GM21423 (cell line): ENCODE results near the gene ZNF574.

ENCODE experiments used
- ATAC-seq: cut with Tn5 transposase; IDR thresholded peaks from one replicate; pipeline ENCODE4 v1.9.1; 2021; ENCODE audit warnings: mild to moderate bottlenecking, moderate library complexity; ENCODE audit not compliant: unreplicated experiment

The ZNF574 gene

DNA sequence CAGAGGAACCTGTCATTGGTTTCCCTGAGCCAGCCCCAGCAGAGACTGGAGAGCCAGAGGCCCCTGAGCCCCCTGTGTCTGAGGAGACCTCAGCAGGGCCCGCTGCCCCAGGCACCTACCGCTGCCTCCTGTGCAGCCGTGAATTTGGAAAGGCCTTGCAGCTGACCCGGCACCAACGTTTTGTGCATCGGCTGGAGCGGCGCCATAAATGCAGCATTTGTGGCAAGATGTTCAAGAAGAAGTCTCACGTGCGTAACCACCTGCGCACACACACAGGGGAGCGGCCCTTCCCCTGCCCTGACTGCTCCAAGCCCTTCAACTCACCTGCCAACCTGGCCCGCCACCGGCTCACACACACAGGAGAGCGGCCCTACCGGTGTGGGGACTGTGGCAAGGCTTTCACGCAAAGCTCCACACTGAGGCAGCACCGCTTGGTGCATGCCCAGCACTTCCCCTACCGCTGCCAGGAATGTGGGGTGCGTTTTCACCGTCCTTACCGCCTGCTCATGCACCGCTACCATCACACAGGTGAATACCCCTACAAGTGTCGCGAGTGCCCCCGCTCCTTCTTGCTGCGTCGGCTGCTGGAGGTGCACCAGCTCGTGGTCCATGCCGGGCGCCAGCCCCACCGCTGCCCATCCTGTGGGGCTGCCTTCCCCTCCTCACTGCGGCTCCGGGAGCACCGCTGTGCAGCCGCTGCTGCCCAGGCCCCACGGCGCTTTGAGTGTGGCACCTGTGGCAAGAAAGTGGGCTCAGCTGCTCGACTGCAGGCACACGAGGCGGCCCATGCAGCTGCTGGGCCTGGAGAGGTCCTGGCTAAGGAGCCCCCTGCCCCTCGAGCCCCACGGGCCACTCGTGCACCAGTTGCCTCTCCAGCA, 4.2 kb downstream of the ZNF574 start:
- no peak for ATAC-seq

DNA sequence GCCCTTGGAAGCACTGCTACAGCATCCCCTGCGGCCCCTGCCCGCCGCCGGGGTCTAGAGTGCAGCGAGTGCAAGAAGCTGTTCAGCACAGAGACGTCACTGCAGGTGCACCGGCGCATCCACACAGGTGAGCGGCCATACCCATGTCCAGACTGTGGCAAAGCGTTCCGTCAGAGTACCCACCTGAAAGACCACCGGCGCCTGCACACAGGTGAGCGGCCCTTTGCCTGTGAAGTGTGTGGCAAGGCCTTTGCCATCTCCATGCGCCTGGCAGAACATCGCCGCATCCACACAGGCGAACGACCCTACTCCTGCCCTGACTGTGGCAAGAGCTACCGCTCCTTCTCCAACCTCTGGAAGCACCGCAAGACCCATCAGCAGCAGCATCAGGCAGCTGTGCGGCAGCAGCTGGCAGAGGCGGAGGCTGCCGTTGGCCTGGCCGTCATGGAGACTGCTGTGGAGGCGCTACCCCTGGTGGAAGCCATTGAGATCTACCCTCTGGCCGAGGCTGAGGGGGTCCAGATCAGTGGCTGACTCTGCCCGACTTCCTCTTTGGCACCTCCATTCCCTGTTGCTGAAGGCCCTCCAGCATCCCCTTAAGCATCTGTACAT, 4.9 kb downstream of the ZNF574 start:
- no peak for ATAC-seq

DNA sequence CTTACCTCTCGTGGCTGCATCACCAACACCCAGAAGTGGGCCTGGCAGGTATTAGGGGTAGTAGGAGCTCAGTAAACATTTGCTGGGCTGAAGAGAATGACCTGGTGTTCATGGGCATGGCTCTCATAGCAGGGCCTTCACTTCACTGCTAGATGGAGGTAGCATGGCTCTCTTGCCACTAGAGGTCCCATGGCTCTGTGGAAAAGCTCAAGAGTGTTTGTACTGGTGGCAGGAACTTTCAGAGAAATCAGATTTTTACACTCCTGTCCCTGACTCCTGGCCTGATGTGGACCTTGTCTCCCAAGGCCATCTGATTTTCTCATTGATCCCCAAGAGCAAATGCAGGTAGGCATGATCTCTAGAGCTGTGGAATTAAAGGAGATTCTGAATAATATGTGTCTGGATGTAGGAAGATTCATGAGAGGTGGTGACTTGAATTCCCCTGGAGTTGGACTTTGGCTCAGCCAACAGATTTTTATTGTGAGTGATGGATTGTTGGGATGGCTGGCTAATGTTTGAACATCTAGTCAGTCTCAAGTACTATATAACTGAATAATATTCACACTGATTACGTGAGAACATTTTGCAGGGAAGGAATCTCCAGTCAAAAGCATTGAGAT, 5.7 kb downstream of the ZNF574 start:
- no peak for ATAC-seq

DNA sequence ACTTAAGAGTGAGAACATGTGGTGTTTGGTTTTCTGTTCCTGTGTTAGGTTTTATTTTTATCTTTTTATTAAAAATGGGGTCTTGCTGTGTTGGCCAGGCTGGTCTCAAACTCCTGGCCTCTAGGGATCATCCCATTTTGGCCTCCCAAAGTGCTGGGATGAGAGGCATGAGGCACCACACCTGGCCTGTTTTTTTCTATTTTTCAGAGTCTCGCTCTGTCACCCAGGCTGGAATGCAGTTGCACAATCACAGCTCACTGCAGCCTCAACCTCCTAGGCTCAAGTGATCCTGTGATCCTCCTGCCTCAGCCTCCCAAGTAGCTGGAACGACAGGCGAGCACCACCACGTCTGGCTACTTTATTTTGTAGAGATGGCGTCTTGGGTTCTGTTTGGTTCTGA, 7.6 kb downstream of the ZNF574 start:
- ATAC-seq = no peak

DNA sequence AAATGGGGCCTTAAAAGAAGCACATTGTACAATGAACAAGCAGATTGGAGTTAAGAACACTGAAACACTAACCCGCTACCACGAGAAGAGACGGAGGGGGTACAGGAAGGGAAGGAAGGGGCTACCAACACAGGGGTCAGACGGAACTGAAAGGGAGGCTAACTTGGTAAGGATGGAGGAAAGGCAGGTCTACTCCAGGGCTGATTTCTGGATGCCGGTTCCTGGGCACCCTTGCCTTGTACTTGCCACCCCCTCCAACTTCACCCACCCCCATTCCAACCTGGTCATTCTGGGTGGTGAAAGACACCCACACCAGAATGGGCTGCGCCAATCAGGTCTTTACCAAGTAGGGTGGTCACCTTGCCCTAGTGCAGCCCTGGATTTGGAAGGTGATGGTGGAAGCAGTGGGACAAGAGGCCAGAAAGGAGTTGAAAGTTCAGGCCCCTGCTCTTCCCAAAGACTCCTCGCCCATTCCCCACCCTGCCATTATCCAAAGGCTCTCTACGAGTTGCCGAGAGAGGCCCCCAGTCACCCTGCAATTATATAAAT, 10.3 kb downstream of the ZNF574 start:
- ATAC-seq = no peak

DNA sequence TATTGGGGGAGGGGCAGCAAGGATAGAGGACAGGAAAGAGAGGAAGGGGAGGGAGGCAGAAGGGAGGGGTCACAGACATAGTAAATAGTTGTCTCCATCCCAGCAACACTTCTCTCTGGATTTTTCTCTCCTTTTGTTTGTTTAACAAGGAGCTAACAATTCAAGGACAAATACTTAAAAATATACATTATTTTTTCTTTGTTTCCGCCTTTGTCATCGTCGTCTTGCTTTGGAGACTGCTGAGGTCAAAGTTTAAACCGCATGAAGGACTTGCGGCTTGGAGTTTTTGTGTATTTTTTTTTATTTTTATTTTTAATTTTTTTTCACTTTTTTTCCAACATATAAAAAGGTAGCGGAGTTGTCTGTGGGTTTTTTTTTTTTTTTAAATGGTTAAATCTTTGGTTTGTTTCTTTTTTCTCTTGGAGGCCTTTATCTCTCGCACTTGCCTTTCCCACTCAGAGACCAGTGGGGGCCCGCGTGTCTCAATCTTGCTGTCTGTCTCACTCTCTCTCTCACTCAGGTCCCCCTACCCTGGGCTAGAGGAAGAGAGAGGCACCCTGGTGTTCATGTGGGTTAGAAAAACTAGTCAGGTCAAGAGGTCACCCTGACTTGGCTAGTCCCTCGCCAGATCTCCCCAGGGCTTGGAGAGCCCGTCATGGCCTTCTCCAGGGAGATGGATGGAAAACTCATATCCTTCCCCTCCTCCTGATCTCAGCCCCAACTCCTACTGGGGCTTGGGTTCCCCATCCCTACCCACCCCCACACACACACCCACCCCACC, 11.0 kb downstream of the ZNF574 start:
- ATAC-seq = no peak

DNA sequence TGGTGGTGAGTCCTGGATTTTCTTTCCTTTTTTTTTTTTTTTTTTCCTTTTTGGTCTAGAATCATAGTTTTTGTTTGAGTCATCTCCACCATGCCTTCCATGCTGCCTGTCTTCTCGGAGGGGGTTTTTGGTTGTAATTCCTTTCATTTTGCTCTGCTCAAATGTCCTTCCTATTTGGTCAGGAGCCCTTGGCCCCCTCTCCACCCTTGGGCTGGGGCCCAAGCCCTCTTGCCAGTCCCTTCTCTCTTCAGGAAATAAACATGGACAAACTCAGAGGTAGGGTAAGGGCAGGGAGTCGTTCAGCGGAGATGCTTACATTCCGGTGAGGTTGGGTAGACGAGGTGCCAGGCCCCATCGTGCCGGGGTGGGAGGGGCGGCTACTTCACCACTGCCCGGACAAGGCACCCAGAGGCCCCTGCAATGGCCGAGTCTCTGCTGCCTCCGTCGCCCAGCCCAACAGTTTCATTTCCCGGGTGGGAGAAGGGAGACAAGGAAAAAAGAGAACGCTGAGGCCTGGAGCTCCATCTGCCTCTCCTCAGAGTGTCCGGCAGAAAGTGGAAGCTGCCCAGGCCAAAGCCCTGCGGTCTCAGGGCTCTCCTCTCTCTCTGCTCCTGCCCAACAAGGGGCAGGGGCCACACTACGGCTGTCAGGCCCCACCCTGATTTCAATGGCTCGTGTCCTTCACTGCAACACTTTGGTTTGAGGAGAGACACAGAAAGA, 12.7 kb downstream of the ZNF574 start:
- ATAC-seq = no peak

DNA sequence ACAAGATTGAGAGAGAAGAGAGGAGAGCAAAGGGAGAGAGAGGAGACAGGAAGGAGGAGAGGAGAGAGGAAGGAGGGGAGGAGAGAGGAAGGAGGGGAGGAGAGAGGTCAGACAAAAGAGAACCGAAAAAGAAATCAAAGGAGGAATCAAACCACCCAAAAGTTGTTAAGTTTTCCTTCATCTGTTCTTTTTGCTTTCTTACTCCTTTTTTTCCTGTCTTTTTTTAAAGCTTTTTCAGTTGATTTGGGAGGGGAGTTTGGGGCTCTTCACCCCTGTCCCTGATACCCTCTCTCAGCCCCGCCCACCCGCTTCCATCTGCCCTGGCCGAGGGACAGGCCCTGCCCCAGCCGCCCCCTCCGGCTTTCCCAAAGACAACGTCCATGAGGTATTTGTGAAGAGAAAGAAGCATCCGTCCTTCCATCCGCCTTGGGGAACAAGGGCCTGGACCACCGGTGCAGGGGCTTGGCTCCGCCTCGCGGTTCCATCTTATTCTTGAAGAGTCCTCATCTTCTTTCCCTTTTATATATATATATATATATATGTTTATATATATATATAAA, 13.3 kb downstream of the ZNF574 start:
- ATAC-seq = no peak

DNA sequence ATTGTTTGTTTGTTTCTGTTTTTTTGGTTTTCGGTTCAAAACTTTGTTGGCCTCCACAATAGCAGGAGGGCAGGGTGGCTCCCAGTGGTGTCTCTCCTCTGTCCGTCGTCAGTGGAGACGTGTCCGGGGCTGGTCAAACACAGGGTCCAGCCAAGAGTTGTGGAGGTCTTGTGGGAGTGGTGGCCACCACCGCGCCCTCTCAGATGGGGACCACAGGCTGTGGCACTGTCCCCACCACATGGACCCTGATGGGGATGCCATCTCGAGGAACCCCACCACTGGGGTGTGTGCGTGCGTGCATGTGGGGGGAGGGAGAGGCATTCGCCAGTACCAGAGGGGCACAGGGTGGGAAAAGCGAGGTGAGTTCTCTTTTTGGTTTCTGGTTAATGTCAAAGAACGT, 13.8 kb downstream of the ZNF574 start:
- no peak for ATAC-seq

DNA sequence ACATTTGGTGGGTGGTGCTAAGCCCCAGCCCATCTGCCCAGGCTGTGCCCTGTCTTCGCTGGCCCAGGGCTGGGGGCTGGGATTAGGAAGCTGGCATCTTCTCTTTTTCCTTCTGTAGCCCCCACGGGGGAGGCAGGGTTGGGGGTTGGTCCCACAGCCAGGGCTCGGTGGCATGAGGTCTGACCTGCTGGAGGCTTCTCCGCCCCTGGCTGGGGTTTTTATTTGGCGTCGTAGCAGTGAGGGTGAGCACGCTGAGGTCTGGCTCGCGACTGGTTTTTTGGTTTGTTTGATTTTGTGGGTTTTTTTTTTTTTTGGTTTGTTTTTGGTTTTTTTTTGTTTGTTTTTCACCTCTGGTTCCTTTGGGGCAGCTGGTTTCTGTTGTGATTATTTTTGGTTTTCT, 14.7 kb downstream of the ZNF574 start:
- no peak for ATAC-seq

DNA sequence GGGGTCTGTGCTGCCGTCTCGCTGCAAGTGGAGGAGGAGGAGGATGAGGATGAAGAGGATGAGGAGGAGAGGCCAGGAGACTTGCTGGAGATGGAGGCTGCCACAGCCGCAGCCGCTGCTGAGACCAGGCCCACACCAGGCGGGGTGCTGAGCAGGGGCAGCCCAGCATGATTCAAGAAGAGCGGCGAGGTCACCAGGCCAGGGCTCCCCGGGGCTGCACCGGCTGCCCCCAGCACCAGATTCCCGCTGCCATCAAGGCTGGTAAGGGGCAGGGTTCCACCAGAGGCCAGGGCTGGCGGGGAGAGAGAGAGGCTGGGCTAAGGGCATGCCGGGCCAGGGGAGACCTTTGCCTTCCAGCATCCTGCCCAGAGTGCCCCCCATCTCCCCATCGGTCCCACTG, 15.3 kb downstream of the ZNF574 start:
- no peak for ATAC-seq

DNA sequence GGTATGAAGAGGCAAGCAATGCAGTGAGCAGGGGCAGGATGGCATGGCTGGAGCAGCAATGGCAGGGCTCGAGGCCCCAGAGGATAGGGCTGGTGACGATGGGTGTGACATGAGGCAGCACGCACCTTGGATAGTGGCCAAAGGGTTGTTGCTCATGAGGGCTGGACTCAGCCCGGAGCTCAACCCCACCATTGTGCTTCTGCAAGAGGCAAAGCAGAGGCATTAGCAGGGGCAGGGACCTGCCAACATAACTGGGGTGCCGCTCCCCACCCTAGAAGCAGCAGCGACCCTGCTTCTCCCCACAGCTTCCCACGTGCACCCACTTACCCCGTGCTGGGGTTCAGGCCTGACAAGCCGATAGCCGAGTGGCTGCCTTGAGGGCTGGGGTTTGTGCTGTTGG, 15.8 kb downstream of the ZNF574 start:
- ATAC-seq = no peak

DNA sequence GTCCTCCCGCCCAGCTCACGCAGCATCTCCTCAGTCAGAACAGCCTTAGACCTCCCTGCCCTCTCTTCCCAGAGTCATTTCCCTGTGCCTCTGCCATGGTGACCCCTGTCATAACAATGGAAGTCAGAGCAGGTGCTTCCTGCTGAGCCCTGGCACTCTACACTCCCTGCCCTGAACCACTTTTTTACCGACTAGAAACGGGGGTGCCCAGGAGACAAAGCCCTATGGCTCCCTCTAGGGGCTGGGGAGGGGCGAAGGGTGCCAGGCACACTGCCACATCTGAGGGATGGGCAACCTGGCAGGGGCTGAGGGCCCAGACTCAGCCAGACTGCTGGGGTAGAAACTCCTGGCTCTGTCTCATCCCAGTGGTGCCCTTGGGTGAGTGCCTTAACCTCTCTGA, 16.4 kb downstream of the ZNF574 start:
- ATAC-seq = no peak

DNA sequence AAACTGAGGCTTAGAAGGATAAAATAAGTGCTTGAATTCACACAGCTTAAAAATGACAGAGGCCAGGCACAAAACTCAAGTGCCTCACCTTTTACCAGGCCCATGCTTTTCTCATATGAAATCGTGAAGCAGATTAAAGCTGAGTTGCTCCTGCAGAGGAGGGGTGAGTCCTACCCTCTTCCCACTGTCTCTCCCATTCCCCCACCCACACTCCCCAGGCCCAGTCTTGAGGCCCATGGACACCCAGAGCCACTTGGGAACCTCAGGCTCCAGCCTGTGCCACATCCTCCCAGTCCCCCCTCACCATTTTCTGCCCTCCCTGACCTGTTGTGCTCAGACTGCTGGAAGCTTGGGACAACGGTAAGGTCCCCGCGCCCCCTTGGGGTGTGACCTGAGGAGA, 17.5 kb downstream of the ZNF574 start:
- ATAC-seq = no peak

DNA sequence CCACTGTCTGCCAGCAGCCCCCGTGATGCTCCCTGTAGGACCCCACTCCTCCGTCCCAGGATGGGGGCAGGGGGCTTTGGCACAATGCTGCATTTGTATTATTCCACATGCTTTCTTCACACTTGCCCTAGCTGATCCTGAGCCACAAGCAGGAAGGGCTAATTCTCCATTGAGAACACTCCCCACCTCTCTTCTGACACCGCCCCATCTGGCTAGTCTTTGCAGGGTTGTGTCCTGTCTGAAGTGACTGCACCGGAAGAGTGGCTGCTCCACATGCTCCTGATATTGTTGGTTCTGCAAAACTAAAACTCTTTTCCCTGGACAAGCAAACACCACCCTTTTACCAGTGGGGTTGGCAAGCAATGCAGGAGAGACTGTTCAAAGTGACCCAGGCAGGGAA, 18.0 kb downstream of the ZNF574 start:
- no peak for ATAC-seq

DNA sequence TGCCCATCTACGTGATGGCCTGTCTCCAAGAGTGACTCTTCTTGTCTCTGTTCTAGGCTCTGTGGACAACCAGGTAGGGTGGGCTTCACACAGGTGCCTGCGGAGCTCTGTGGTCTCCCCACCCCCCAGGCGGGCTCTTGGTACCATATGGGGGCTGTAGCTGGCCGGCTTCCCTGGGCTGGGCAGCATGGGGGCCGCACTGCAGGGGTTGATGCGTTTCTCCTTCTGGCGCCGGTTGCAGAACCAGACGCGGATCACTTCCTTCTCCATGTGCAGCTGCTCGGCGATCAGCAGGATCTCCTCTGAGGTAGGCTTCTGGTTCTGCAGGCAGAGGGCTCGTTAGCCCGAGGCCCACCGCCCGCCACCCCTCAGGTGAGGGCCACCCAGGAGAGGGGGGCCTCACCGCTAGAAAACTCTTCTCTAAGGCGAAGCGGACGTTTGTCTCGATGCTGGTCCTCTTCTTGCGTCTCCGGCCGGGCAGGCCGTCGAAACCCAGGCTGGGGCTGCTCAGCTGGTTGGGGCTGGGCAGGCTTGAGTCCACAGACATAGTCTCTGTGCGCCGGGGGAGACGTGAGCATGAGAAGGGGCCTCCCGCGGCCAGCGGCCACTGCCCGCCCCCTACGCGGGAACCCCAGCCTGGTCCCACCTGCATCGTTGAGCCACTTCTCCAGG, 19.3 kb downstream of the ZNF574 start:
- ATAC-seq = no peak

DNA sequence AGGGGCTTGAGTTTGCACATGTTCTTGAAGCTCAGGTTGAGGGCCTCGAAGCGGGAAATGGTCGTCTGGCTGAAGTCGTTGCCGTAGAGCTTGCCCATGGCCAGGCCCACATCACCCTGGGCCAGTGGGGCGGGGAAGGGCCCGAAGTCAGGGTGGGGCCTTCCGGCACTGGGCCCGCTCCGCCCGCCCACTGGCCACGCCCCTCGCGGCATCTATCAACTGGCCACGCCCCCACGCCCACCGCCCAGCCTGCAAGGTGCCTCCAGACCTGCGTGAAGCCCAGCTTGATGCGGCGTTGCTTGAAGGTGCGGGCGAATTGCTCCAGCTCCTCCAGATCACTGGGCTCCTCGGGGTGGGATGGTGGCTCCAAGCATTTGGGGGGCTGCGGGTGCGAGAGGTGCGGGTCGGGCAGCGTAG, 19.9 kb downstream of the ZNF574 start:
- no peak for ATAC-seq

DNA sequence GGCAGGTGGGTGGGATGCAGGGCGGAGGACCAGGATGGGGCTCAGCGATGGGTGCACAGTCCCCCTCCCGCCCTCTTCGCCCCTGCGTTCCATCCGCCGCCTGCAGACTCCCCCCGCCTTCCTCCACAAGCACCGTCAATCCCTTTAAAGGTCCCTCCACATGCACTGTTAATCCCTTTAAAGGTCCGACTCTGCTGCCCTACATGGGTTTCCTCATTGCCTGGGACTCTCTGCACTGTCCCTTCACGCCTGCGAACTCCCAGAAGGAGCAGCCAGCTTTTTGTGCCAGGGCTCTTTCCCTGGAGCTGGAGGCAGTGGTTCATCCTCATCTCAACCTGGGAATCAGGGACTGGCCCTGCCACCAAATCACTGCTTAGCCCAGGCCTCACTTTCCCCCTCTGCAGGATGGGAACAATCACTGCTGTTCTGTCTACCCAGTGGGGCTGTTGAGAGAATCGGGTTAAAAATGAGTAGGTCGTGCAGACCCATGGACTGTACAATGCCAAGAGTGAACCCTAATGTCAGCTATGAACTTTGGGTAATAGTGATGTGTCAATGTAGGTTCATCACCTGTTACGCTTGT, 20.4 kb downstream of the ZNF574 start:
- no peak for ATAC-seq

DNA sequence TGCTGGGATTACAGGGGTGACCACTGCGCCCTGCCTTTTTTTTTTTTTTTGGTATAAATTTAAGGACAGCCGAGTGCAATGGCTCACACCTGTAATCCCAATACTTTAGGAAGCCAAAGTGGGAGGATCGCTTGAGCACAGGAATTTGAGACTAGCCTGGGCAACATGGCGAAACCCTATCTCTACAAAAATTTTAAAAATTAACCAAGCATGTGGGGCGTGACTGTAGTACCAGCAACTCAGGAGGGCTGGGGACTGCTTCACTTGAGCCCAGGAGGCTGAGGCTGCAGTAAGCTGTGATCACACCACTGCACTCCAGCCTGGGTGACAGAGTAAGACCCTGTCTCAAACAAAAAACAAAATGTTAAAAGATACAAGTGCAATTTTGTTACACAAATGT, 21.5 kb downstream of the ZNF574 start:
- no peak for ATAC-seq
